ENCODE results near the gene RARA.

The RARA gene

GRCh38 chr17:40315678-40316570 is 6.9 kb downstream of the RARA start:
- no peak for DNase-seq

- no peak for DNase-seq
These were observed 7.8 kb downstream of the RARA start for GRCh38 chr17:40316571-40317344.

- DNase-seq: no peak
These were observed 8.4 kb downstream of the RARA start for GRCh38 chr17:40317345-40317873.

GRCh38 chr17:40317880-40318829 is 9.2 kb downstream of the RARA start:
- DNase-seq: peak in 55 of 56 donors; percentile 28 to 95 (median 83)

- DNase-seq: no peak
These were observed 9.9 kb downstream of the RARA start for GRCh38 chr17:40318830-40319391.

GRCh38 chr17:40319651-40320540 is 10.9 kb downstream of the RARA start:
- peak in 1 of 56 donors; percentile 39 for DNase-seq

GRCh38 chr17:40320756-40321523 is 12.0 kb downstream of the RARA start:
- peak in 2 of 56 donors; percentile 25 to 49 for DNase-seq

- DNase-seq: no peak
These were observed 12.5 kb downstream of the RARA start for GRCh38 chr17:40321524-40321929.

- peak in 4 of 56 donors; percentile 21 to 35 (median 28) for DNase-seq
These were observed 13.0 kb downstream of the RARA start for GRCh38 chr17:40321961-40322357.

- DNase-seq: peak in 17 of 56 donors; percentile 27 to 67 (median 49)
These were observed 13.7 kb downstream of the RARA start for GRCh38 chr17:40322358-40323315.

- DNase-seq: peak in 1 of 56 donors; percentile 59
These were observed 14.7 kb downstream of the RARA start for GRCh38 chr17:40323391-40324381.

- DNase-seq: no peak
These were observed 16.4 kb downstream of the RARA start for GRCh38 chr17:40325156-40326013.

- no peak for DNase-seq
These were observed 17.2 kb downstream of the RARA start for GRCh38 chr17:40326014-40326831.

GRCh38 chr17:40326832-40327199 is 17.8 kb downstream of the RARA start:
- no peak for DNase-seq
